Stimulated activated CD4-positive, alpha-beta T cell treated with anti-CD3 and anti-CD28 coated beads, Interleukin-15, amount 100 ng/mL, for 1 hour (primary cell): ENCODE measurements around the gene LGALS1.

Source experiments
- DNase-seq, 2 donors: peaks; one replicate each; pipeline ENCODE4 v3.0.0-alpha.2; 2020; ENCODE audit warnings: low read depth in 1 of 2, low spot score in 1 of 2

The LGALS1 gene

GRCh38 chr22:37661160-37661924 is 14.1 kb upstream of the LGALS1 start:
- DNase-seq, result no peak

GRCh38 chr22:37662039-37662438 is 13.4 kb upstream of the LGALS1 start:
- DNase-seq, result no peak

DNA sequence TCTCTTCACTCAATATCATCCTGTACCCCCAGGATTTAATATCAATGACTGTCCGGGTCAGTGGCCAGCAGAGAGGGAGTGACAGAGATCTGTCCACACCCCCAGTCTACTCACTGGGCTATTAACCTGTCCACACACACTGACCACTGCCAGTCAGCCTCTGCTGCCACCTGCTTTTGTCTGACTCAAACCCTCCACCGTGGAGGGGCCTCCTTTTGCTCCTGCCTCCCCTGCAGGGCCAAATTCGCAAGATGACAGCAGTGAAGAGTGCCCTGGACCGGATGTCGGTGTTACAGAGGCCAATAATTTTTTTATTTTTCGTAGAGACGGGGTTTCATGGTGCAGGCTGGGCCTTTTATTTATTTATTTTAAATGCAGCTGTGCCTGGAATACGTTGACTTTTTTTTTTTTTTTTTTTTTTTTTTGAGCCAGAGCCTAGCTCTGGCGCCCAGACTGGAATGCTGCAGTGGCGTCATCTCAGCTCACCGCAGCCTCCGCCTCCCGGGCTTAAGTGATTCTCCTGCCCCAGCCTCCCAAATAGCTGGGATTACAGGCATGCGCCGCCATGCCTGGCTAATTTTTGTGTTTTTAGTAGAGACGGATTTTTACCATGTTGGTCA is 11.8 kb upstream of the LGALS1 start:
- DNase-seq, result no peak

GRCh38 chr22:37664249-37665101 is 11.0 kb upstream of the LGALS1 start:
- DNase-seq, result no peak

DNA sequence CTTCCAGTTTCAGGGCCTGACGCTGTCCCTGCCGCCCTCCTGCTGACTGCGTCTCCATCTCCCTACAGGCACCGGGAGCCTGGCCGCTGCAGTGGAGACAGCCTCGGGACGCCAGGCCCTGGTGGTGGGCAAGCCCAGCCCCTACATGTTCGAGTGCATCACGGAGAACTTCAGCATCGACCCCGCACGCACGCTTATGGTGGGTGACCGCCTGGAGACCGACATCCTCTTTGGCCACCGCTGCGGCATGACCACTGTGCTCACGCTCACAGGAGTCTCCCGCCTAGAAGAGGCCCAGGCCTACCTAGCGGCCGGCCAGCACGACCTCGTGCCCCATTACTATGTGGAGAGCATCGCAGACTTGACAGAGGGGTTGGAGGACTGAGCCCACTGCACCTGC is 9.9 kb upstream of the LGALS1 start:
- DNase-seq, result no peak

- no peak for DNase-seq
Measured at GRCh38 chr22:37669586-37669985, 5.8 kb upstream of the LGALS1 start.

- no peak for DNase-seq
Measured at GRCh38 chr22:37672206-37672919, 3.1 kb upstream of the LGALS1 start.

GRCh38 chr22:37672920-37673455 is 2.4 kb upstream of the LGALS1 start:
- no peak for DNase-seq

DNA sequence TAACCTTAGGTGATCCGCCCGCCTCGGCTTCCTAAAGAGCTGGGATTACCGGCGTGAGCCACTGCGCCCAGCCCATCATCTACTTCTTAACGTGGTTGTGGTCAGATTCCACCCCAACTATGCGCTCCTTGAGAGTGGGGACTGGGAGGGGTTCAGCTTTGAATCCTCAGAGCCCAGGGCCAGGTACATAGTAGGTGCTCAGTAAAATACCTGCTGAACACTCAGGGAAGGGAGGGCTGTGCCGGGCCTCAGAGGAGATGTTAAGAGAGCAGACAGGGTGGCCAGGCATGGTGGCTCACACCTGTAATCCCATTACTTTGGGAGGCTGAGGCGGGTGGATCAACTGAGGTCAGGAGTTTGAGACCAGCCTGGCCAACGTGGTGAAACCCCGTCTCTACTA is 1.2 kb upstream of the LGALS1 start:
- DNase-seq, result no peak

- DNase-seq, result no peak
Measured at GRCh38 chr22:37675930-37676735, 697 bp downstream of the LGALS1 start.

GRCh38 chr22:37676736-37677492 is 1.5 kb downstream of the LGALS1 start:
- peak; percentile 88 to 90 for DNase-seq

- no peak for DNase-seq
Measured at GRCh38 chr22:37677493-37677974, 2.1 kb downstream of the LGALS1 start.

DNA sequence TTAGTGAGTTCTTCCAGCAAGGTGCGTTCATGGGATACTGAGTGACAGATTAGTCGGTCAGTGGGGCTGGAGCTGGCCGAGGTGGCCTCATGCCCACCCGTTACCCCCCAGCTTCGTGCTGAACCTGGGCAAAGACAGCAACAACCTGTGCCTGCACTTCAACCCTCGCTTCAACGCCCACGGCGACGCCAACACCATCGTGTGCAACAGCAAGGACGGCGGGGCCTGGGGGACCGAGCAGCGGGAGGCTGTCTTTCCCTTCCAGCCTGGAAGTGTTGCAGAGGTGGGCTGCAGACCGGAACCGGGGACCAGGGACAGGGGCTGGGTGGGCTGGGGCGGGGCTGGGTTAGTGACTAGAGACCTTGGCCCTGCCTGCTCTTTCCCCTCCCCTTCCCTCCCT is 2.9 kb downstream of the LGALS1 start:
- no peak for DNase-seq

DNA sequence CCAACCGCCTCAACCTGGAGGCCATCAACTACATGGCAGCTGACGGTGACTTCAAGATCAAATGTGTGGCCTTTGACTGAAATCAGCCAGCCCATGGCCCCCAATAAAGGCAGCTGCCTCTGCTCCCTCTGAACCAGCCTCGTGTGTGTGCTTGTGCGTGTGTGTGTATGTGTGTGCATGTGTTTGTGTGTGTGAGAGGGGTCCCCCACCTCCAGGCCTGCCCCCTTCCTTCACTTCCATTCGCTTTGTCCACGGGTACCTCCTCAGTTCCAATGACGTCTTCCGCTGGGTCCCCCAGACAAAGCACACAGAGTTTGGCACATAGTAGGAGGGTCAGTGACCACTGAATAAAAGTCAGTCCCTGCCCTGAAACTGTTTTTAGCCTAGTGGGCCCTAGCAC is 4.2 kb downstream of the LGALS1 start:
- DNase-seq, result no peak

DNA sequence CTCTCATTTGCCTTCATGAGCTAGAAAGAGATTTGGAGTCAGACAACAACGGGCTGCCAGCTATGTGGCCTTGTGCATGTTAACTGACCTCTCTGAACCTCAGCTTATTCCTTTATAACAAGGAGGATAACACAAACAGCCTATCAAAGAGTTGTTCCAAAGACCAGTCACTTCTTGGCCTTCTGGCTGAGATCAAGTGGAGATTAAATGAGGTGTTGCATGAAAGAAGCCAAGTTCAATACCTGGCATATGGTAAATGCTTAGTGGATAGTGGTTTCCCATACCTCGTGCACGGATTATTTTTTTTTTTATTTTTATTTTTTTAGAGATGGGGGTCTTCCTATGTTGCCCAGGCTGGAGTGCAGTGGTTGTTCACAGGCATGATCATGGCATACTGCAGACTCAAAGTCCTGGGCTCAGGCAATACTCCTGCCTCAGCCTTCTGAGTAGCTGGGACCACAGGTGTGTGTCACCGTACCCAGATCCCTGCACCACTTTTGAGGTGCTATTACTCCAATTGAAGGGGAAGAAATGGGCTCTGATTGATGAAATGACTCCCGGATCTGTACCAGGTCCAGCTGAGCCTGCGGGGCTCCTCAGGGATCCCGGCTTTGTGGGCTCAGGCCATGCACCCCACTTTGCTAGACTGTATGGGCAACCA is 4.9 kb downstream of the LGALS1 start:
- no peak for DNase-seq

- no peak for DNase-seq
Measured at GRCh38 chr22:37681001-37681424, 5.6 kb downstream of the LGALS1 start.

GRCh38 chr22:37681556-37682049 is 6.2 kb downstream of the LGALS1 start:
- peak; percentile 45 to 52 for DNase-seq

- DNase-seq, result no peak
Measured at GRCh38 chr22:37684803-37685615, 9.6 kb downstream of the LGALS1 start.
